SH-SY5Y (cell line): ENCODE results near the gene SYNJ2.

Source experiments
- GATA2 ChIP-seq: IDR thresholded peaks from 2 replicates; pipeline ENCODE4 v1.6.1; 2011; ENCODE audit warnings: mild to moderate bottlenecking, low read depth, low read length
- GATA3 ChIP-seq: IDR thresholded peaks from 2 replicates; pipeline ENCODE4 v1.6.1; 2011; ENCODE audit warnings: low read depth, mild to moderate bottlenecking, low read length, moderate library complexity

The SYNJ2 gene

DNA sequence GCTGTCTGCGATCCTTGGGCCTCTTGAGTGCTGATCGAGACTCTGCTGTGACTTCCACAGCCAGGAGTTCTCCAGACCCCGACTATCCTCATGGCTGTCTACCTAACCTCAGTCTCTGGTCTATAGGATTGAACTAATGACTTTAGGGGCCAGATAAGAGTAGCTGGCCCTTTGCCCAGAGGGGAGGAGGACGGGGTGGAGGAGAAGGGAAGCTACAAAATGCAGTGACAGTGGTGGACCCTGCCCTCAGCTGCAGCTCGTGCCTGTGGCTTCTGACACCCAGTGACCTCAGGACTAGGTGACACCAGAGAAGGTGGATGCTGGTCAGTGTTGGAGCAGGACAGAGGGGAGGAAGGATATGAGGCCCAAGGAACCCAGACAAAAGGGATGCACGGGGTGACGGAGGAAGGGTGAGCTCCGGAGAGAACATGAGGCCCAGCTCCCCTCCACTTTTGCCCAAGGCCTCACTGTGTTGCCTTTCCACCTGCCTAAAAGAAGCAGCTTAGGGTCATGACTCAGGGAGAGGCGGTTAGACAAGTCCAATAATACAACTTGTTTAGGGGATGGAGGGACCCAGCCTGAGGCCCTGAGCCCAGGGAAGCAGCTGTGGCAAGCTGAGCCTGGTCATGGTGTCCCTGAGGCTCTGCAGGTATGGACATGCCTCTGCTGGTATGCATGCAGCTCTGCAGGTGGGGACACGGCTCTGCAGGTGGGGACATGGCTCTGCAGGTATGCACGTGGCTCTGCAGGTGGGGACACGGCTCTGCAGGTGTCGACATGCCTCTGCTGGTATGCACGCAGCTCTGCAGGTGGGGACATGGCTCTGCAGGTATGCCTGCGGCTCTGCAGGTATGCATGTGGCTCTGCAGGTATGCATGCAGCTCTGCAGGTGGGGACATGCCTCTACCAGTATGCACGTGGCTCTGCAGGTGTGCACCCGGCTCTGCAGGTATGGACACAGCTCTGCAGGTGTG, 67.7 kb downstream of the SYNJ2 start:
- TF ChIP-seq GATA2 (no peak), GATA3 (no peak)

DNA sequence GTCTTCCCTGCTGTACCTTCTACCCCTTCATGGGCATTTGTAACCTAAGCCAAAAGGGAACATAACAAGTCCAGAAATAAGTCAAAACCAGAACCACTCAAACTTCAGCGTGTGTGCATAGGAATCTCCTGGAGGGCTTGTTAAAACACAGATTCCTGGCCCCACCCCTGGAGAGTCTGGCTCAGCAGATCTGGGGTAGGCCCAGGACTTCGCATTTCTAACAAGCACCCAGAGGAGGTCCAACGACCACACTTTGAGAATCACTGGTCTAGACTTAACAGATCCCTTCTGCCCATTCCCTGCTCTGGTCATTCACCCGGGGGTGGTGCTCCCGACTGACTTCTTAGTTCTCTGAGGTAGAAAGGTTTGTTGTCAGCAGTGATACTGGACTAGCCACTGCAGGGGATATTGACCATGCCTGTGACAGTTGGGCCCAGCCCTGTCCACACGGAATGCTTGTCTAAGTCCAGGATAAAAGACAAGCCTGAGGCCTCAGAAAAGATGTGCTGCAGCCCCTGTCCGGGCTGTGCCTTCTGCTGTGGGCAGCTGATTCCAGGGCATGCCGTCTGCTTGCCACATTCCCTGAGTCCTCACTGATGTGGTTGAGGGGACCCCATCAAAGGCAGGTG, 68.6 kb downstream of the SYNJ2 start:
- TF ChIP-seq GATA2 = no peak
- TF ChIP-seq GATA3 = no peak

DNA sequence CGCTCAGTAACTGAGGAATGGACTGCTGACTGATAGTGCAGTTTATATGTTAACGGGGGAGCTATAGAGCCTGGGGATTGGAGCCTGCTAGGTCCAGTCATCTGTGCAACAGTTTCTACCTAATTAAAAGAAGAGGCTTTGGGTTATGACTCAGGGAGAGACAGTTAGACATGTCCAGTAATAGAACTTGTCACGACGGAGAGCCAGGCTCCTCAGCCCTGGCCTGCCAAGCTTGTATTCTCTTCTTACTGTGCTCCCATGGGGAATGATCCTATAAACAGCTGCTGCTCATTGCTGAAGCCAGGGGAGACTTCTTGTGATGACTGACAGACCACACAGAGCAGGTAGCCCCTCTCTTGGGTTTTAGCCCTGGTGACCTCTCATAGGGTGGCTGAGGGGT, 69.3 kb downstream of the SYNJ2 start:
- TF ChIP-seq GATA2 (no peak), GATA3 (no peak)

DNA sequence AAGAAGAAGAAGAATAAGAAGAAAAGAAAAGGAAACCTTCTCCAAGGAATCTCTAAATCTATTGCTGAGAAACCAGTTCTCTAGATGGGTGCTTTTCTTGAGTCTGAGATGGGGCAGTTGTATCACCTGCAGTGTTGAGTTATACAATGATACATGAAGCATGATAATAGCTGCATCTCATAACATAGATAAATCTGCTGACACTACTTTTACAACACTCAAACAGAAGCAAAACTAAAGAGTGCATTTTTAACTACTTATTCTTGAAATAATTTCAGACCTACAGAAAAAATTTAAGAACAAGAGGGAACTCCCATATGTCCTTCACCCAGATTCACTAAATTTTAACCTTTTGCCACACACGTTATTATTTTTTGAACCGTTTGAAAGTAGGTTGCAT, 70.3 kb downstream of the SYNJ2 start:
- TF ChIP-seq GATA3 (no peak), GATA2 (no peak)

DNA sequence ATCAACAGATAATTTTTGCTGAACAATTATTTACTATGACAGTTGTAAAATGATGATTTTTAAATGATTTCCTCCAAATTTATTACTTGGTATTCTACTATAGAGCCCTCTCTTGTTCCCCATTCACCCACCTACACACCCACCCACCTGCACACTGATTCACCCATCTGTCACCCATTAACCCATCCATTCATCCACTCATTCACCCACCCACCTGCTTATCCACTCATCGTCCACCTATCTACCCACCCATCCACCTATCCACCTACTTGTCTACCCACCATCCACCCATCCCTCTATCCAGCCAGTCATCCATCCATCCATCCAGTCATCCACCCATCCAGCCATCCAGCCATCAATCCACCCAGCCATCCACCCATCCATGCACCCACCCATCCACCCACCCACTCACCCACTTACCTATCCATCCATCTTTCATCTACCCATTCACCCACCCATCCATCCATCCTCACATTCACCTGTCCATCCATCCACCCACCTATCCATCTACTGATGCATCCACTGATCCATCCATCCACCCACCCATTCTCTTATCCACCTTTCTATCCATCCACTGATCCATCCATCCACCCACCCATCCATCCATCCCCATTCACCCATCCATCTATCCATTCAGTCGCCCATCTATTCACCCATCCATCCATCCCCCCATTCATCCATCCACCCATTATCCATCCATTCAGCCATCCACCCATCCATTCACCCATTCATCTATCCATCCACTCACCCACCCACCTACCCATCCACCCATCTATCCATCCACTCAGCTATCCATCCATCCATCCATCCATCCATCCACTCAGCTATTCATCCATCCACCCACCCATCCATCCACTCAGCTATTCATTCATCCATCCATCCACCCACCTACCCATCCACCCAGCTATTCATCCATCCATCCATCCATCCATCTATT, 72.0 kb downstream of the SYNJ2 start:
- no peak for TF ChIP-seq GATA3
- no peak for TF ChIP-seq GATA2

DNA sequence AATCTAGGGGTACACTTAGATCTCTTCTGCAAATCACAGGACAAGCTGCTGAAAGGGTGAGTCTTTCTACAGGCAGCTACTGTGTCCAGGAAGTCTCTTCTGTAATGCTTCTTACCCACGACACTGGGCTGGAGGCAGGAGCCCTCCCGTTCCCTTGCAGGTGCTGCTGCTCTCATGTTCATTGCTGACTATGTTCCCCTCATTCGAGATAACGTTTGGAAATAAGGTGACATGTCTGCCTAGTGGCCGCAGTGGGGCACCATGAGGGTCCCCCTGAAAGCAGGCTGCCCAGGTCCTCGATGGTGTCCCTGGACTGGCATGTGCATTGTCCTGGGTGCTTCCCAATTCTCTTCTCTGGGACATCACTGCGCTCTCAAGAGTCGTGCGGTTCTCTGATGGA, 74.7 kb downstream of the SYNJ2 start:
- TF ChIP-seq GATA2 (no peak), GATA3 (no peak)

DNA sequence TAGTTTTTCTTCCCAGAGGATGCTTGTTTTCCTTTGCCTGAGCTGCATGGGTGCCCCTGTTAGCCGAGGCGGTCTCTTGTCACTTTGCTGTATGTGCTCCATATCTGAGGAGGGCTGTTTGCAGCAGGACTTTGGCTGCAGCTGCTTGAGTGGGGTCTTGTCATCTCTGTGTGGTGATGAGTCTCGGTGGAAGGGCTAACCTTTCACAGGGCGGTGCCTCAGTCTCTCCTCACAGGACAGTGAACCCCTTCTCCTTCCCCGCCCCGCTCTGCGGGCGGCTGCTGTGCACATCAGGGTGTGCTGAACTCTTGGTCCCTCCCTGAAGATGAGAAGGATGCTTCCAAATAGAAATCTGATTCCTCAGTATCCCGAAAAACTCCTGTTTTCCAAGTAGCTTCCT, 75.1 kb downstream of the SYNJ2 start:
- TF ChIP-seq GATA3 (no peak), GATA2 (no peak)

DNA sequence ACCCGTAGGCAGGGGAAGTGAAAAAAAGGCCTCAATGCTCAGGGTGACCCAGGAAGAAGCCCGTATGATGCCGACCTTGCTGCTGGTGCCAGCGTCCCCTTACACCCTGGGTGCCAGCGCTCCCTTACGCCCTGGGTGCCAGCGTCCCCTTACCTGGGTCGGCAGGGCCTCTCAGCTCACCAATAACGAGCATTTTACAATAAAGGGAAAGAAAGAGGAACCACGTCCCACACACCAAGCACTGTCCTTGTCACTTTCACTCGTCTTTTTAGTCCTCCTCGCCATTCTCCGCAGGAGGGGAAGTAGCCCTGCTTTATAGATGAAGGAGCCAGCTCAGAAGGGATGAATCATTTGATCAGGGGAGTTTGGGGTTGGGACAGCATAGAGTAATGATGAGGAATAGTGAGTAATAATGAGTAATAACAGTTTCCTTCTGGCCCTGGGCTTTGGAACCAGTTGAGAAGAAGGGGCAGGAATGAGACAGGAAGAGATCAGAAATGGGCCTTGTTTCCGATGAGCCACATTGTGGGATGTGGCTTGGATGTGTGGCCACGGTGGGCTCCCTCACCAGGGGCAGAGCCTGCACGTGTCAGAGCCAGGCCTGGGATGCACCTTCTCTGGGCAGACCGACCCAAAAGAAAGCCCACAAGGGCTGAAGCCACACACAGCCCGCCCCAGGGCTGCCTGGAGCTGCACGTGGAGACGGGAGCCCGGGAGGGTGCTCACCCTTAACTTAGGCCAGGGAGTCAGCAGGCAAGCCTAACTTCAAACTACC, 75.7 kb downstream of the SYNJ2 start:
- no peak for TF ChIP-seq GATA2
- TF ChIP-seq GATA3 = no peak

DNA sequence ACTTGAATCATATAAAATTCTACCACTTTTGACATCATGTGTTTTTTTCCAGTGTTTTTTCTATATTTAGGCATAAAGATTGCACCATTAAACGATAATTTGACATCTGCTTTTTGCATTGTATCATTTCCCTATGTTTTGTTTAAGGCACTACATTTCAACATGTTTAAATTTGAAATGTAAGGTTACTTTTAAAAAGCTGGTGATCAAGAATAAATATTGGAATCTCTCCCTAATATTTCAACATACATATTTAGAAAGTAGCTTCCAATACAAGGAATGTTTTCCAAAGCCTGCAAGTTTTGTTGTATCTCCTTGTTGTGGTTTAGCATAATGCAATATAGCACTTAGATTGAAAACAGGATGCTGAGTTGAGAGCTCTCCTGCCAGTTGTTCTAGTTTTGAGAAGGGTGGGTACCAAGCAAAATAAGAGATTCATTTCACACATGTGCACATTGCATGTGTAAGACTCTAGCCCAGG, 76.5 kb downstream of the SYNJ2 start:
- TF ChIP-seq GATA3 = no peak
- no peak for TF ChIP-seq GATA2

DNA sequence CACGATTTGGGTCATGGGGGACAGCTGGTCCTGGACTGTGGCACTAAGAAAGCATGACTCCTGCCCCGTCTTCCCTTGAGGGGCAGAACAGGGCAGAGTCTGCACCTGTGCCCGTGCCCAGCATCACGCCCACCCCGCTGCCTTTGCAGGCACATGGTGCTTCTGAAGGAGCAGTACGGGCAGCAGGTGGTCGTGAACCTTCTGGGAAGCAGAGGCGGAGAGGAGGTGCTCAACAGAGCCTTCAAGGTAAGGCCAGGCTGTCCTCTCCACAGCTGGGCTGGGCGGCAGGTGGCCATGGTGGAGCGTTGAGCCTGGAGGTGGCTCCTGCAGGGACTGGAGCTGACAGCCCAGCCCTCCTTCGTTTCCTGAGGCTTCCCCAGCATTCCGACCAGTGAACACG, 77.4 kb downstream of the SYNJ2 start:
- no peak for TF ChIP-seq GATA2
- no peak for TF ChIP-seq GATA3

DNA sequence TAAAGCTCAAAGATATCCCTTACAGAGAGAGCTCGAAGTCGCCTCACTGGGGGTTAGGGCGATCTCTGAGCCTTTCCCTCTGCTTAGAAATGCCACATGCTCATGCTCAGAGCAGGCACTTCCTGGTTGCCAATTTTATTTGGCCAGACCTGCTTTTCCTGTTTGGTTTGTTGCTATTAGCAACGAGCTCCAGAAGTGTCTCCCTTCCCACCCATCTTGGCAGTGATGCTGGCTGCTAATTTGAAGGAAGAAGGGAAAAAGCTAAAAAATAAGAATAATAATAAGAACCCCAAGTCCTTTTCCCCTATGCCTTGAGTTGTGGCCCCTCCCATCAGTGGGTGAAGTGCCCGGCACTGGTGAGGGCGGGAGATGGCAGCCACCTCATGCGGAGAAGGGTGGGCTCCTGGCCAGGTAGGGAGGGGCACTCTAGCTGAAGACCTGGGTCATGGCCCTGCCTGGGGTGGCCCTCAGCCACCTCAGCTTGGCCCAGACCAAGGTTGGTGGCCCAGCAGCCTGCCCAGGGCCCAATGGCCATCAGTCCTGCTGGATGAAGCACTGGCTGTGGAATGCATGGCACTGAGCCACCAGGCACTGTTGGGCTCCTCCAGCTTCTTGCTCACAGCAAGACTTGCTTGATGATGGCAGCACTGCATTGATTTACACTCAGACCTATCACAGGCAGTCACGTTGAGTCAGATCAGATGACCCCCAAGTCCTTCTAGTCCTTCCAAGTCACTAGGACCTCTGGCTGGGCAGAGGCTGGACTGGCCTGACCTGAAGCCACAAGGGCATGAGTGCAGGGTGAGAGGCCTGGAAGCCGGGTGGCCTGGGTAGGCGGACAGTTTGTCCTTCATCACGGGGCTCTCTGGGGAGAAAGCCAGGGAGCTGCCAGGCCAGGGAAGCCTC, 79.0 kb downstream of the SYNJ2 start:
- TF ChIP-seq GATA3 (no peak), GATA2 (no peak)

DNA sequence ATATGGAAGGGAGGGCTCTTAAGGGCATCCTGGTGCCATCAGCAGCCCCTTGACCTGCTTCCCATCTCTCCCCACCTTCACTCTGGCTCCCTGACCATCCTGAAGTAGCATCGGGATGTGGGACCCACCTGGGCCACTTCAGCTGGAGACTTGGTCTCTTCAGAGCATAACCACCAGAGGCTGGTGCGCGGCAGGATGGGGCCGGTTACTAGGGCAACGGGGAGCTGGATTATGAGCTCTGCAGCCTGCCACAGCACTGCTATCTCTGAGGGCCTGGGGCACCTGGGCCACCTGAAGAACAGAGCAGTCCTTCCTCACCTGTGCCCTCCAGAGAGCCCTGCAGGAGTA, 79.7 kb downstream of the SYNJ2 start:
- no peak for TF ChIP-seq GATA2
- TF ChIP-seq GATA3 = no peak

DNA sequence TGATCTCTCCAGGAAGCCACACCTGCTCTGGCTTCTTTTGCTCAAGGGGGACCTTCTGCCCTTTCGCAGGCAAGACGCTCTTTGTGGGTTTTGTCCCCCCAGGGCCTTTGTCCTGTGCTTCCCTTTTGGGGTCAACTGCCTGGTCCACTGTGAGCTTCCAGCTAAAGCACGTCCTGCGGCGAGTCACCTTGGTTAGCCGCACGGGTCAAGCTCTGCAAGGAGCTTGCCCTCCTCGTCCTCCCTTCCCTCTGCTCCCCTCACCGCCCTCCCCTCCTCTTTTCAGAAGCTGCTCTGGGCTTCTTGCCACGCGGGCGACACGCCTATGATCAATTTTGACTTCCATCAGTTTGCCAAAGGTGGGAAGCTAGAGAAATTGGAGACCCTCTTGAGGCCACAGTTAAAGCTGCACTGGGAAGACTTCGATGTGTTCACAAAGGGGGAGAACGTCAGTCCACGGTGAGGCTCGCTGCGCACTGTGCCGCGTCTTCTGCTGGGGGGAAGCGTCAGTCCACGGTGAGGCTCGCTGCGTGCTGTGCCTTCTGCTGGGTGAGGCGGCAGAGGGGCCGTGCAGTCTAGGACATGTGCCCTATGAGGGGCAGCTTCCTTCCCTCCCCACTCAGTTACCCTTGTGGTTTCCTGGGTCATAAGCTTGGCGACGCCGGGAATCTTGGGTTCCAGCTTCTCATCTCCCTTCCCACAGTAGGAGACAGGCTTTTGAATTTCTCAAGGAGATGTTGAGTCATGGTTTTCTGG, 80.2 kb downstream of the SYNJ2 start:
- TF ChIP-seq GATA2 (no peak), GATA3 (no peak)
